Mucosa of descending colon (tissue), 3 donors: ENCODE data around the gene KRT73. TPM values are rescaled to one million over a fixed set of nuclear protein-coding genes. Genes with fewer than 3 reads are reported as not detected.
A peak's percentile ranks its signal among the peaks of the same experiment; 100 is the strongest.

ENCODE experiments used
- ATAC-seq: fragments of 200-7000 bp; cut with Tn5 transposase; one replicate; pipeline ENCODE4 v1.9.1; 2020; ENCODE audit warnings: mild to moderate bottlenecking, moderate library complexity
- DNase-seq, 3 donors: peaks; one replicate each; pipeline ENCODE4 v3.0.0-alpha.2; 2020
- H3K36me3 ChIP-seq: fragments of 200-600 bp; one replicate; pipeline ENCODE4 v1.8.0; 2021; ENCODE audit warnings: low read depth, mild to moderate bottlenecking
- H3K4me1 ChIP-seq: fragments of 200-600 bp; one replicate; pipeline ENCODE4 v1.8.0; 2021; ENCODE audit warnings: low read depth, mild to moderate bottlenecking
- H3K4me3 ChIP-seq: fragments of 200-600 bp; one replicate; pipeline ENCODE4 v1.8.0; 2021; ENCODE audit warnings: mild to moderate bottlenecking
- H3K9me3 ChIP-seq: fragments of 200-600 bp; one replicate; pipeline ENCODE4 v1.8.0; 2021; ENCODE audit warnings: mild to moderate bottlenecking
- CTCF ChIP-seq: fragments of 200-600 bp; IDR thresholded peaks from one replicate; pipeline ENCODE4 v1.8.0; 2022; ENCODE audit warnings: antibody characterized with exemption, mild to moderate bottlenecking
- intact Hi-C, 2 donors: fragments of 100-400 bp; cut with DNase I in 1 of 2; cut with micrococcal nuclease in 1 of 2; formaldehyde crosslinking; loops; one replicate each; pipeline versions ENCODE4 v1.11.0 to v1.11.1; 2022; cut with DNase I, micrococcal nuclease
- total RNA-seq, 3 donors: library from RNA; stranded (reverse); fragmentation: NEBNext Ultra II Directional in 2 of 3; extraction: Animal tissue kit (Norgen Biotek cat#: 25700) in 2 of 3; gene quantifications; one replicate each; pipeline versions ENCODE4 v1.2.1 to v1.2.4, GENCODE V29; 2021 to 2023
- donor health status: DM: no; HTN: no; CAD: no; lungs with moderate emphysema.
- donor health status: DM: no; HTN: no; CAD: no.
- donor health status: DM: no; HTN: yes; CAD: no.

The KRT73 gene
- total RNA-seq, 3 donors from 2014 or later: not detected

DNA sequence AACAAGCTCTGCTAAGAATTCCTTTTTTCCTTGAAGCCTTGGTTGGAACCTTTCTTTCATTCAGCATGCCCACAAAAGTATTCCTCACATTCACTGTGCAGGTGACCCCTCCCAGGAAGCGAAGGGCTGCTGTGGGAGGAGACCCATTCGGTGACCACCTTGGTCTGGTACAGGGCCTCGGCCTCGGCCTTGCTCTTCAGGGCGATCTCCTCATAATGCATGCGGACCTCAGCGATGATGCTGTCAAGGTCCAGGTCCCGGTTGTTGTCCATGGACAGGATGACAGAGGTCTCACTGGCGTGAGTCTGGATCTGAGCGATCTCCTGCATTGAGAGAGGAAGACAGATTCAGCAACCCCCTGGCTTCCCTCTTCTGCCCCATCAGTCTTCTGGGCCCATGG lies 47.8 kb downstream of the KRT73 start:
- ATAC-seq: no peak
- TF ChIP-seq CTCF: no peak
- Histone ChIP-seq H3K4me1 (no peaks in the 10 kb centered on the region), H3K9me3 (no peaks in the 10 kb centered on the region), H3K36me3 (no peaks in the 10 kb centered on the region), H3K4me3 (no peak overlapping the region)
- no peak for DNase-seq
- intact Hi-C loops: no loop called here

DNA sequence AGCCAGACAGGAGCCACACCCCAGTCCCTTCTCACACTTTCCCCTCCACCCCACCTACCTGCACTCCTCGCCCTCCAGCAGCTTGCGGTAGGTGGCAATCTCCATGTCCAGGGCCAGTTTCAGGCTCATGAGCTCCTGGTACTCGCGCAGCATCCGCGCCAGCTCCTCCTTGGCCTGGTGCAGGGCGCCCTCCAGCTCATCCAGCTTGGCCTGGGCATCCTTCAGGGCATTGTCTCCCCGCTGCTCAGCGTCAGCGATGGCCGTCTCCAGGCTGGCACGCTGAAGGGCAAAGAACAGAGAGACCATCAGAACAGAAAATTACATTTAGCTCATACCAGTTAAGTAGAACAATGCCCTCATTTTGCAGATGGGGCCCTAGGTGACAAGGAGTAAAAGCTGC lies 50.2 kb downstream of the KRT73 start:
- no peak for TF ChIP-seq CTCF
- H3K4me1 ChIP-seq: no peaks in the 10 kb centered on the region
- intact Hi-C loops: no loop called here
- ATAC-seq (no peak), DNase-seq (no peak)
- H3K9me3 ChIP-seq: no peaks in the 10 kb centered on the region
- H3K36me3 ChIP-seq: no peaks in the 10 kb centered on the region
- H3K4me3 ChIP-seq: no peak overlapping the region

DNA sequence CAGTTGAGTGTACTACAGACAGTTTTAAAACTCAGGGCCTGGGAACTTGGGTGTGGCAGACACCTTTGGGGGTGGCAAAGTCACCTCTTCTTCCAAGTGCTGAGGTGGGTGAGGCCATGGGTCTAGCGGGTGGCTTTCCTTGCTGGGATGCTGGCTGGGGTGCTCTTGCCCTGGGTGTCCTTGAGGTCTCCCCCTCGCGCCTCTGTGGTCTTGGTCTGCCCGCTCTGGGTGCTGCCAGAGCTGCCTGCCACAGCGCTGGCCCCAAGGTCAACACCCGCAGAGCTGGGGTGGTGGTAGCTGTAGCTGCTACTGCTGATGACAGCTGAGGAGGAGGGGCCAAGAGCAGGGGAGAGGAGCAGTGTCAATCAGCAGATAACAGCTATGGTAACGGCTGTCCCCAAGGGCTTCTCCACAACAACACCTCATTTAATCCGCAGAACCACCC lies 51.5 kb downstream of the KRT73 start:
- intact Hi-C loops: no loop called here
- Histone ChIP-seq H3K4me3 (no peak overlapping the region), H3K9me3 (no peaks in the 10 kb centered on the region), H3K36me3 (no peaks in the 10 kb centered on the region), H3K4me1 (no peaks in the 10 kb centered on the region)
- DNase-seq (no peak), ATAC-seq (no peak)
- TF ChIP-seq CTCF: no peak

DNA sequence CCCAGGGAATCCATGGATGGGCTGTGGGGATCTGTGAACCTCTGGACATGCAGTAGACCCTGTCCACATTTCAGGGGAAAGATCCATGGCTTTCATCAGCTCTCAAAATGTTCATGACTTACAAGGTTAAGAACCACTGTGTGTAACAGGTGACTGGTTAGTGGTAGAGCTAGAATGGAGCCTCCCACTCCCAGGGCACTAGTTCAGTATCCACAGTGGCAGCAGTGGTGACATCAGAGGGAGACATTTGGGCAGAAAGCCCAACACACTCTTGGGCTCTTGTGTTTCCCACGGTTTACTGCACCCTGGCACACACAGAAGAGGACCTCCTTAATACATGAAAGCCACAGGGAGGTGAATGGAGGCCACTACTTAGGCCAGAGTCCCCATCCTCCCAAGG lies 53.8 kb downstream of the KRT73 start:
- no peak for TF ChIP-seq CTCF
- ATAC-seq: no peak
- intact Hi-C loops: no loop called here

DNA sequence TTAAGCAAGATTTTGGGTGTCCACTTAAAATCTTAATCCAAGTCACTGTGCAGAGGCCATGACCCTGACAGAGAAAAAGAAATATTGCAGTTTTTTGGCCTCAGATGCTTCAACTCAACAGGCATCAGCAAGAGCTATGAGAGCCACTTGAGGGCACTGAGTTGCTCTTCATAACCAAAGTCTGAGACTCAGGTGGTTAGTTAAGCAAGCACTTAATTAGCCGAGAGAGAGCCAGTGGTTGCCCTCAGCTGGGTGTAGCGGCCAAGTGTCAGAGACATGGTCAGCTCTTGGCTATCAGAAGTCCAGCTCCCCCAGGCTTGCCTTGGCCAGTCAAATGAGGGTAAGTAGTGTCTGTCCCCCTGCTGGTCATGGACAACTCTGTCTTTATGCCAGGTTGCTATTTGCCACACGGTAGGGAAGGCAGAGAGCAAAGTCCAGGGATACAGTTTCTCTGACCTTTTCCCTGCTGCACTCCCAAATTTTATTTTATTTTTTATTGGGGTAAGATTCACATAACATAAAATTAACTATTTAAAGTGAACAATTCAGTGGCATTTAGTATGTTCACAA lies 56.4 kb downstream of the KRT73 start:
- no peak overlapping the region for H3K4me3 ChIP-seq
- no peak for TF ChIP-seq CTCF
- intact Hi-C loops: no loop called here
- H3K4me1 ChIP-seq: no peaks in the 10 kb centered on the region
- H3K36me3 ChIP-seq: no peaks in the 10 kb centered on the region
- H3K9me3 ChIP-seq: no peaks in the 10 kb centered on the region
- peak; percentile 50 for ATAC-seq
- peak in 1 of 3 donors; percentile 15 for DNase-seq

More for the DNA sequence above, 53.8 kb downstream of the KRT73 start:
- Histone ChIP-seq H3K4me3 (no peak overlapping the region), H3K36me3 (no peaks in the 10 kb centered on the region), H3K9me3 (no peaks in the 10 kb centered on the region), H3K4me1 (no peaks in the 10 kb centered on the region)
- no peak for DNase-seq

- intact Hi-C loops: no loop called here
- H3K36me3 ChIP-seq: no peaks in the 10 kb centered on the region
- no peak for TF ChIP-seq CTCF
- H3K4me1 ChIP-seq: no peaks in the 10 kb centered on the region
- no peak for ATAC-seq
- no peak overlapping the region for H3K4me3 ChIP-seq
- DNase-seq: no peak
- no peaks in the 10 kb centered on the region for H3K9me3 ChIP-seq
These were observed 58.4 kb downstream of the KRT73 start for GRCh38 chr12:52559979-52560378.
